Kasumi-1 (cell line): ENCODE results near the gene ROGDI.
A peak's percentile ranks its signal among the peaks of the same experiment; 100 is the strongest.

Source experiments
- DNase-seq, 2 experiments: peaks; one replicate each; lab custom pipeline; 2025; lab: John Stamatoyannopoulos, UW

Gene ROGDI

GRCh38 chr16:4766875-4767628, 35.4 kb downstream of the ROGDI start, which contains the start of gene ZNF500:
ZNF500 (minus strand) TSS chr16:4767162; CDS start chr16:4765978, 1,184 bp downstream.
- DNase-seq: peak; percentile 38 to 55

DNA sequence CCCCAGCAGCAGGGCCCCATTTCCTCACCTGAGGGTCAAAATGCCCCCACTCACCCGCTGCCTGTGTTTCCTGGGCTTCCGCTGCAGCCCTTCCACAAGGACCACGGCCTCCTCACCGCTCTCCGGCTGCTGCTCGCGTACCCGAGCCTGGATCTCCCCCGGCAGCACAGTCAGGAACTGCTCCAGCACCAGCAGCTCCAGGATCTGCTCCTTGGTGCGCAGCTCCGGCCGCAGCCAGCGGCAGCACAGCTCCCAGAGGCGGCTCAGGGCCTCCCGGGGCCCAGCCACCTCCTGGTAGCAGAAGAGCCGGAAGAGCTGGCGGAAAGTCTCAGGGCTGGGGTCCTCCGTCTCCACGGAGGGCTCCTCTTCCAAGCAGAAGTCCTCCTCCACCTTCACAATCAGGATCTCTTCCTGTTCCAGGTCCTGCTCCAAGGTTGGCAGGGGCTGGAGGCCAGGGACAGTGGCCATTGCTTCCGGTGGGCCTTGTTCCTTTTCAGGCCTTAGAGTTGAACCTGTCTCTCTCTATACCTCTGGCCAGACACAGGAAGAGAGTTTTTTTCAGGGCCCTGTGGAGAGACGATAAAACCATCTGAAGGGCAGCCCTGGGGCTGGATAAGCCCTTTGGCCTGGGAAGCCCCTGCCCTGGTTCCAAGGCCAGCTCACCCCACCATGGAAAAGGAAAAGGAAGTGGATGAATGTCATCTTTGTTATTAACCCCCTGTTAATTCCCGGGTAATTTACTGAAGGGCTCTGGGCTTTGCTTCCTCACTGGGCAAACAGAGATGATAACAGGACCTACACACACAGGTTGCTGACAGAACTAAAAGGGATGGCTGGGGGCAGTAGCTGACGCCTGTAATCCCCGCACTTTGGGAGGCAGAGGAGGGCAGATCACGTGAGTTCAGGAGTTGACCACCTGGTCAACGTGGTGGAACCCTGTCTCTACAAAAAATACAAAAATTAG, 36.6 kb downstream of the ROGDI start:
- no peak for DNase-seq

- no peak for DNase-seq
Measured at GRCh38 chr16:4763791-4764190, 38.6 kb downstream of the ROGDI start.

DNA sequence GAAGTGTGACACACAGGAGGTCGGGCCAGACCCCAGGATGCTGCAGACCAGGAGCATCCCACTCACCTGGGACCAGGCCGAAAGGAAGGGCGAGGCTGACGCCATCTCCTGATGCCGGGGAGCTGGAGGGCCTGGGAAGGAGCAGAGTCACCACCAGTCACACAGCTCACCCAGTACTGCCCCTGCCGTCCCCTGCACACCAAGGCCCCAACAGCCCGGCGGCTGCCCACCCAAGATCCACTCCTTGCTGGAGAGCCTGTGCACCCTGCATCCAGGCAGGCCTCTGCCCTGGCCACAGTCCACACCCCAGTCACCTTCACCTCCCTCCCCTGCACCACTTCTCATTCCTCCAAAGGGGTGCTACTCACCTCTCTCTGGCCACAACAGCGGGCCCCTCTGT, 40.2 kb downstream of the ROGDI start:
- DNase-seq: no peak

DNA sequence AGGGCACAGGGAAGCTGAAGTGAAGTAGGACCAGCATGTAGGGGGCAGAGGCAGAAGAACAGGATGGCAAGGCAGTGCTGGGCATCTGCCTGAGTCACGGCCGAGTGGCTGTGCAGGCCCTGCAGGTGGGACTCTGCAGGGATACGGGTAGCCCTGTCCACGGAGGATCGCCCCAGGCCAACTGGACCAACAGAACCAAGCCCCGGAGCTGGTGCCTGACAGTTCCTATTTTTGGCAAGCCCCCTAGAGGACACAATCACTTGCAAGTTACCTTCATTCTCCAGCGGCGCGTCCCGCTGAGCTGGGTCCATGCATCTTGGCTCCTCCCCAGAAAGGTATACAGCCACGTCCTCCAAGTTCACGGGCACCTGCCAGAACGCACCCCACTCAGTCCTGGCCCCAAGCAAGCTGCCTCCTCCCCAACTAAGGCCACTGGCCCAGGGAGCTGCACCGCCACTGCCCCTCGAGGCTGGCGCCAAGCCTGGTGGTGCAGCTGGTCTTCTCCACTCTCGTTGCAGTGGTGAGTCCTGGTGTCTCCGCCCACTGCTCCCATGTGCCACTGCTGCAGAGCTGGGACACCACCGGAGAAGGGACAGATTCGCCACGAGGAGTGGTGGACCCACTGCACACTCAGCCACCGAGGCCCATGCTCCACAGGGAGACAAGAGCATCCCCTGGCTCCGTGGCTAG, 42.1 kb downstream of the ROGDI start:
- DNase-seq: no peak

- DNase-seq: no peak
Measured at GRCh38 chr16:4755687-4756086, 46.7 kb downstream of the ROGDI start.

DNA sequence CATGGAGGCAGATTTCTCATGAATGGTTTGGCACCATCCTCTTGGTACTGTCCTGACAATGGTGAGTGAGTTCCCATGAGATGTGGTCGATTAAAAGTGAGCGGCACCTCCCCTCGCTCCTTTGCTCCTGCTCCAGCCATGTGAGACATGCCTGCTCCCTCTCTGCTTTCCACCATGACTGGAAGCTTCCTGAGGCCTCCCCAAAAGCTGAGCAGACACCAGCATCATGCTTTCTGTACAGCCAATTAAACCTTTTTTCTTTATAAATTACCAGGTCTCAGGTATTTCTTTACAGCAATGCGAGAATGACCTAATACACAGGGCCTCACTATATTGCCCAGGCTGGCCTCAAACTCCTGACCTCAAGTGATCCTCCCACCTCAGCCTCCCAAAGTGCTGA, 47.6 kb downstream of the ROGDI start:
- no peak for DNase-seq

GRCh38 chr16:4753227-4753626, 49.2 kb downstream of the ROGDI start:
- no peak for DNase-seq

- no peak for DNase-seq
Measured at GRCh38 chr16:4752351-4753100, 49.9 kb downstream of the ROGDI start.

GRCh38 chr16:4750896-4751295, 51.5 kb downstream of the ROGDI start:
- no peak for DNase-seq

DNA sequence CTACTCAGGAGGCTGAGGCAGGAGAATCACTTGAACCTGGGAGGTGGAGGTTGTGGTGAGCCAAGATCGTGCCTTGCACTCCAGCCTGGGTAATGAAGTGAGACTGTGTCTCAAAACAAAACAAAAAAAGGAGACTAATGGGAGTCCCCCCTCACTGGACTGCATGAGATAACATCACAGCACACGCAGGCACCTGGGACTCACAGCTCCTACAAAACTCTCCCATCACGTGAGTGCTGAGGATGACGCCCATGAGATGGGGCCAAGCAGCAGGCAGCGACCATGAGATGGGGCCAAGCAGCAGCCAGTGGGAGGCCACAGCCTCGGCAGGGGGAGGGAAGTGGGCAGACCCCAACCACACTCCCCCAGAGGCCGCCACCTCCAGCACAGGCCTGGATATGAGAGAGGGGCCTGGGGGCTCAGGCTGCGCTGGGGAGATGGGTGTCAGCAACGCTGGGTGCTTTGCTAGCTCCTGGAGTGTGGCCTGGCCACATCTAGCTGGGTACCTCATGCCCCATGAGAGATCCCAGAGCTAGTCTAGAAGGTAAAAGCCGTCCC, 52.7 kb downstream of the ROGDI start:
- DNase-seq: no peak

DNA sequence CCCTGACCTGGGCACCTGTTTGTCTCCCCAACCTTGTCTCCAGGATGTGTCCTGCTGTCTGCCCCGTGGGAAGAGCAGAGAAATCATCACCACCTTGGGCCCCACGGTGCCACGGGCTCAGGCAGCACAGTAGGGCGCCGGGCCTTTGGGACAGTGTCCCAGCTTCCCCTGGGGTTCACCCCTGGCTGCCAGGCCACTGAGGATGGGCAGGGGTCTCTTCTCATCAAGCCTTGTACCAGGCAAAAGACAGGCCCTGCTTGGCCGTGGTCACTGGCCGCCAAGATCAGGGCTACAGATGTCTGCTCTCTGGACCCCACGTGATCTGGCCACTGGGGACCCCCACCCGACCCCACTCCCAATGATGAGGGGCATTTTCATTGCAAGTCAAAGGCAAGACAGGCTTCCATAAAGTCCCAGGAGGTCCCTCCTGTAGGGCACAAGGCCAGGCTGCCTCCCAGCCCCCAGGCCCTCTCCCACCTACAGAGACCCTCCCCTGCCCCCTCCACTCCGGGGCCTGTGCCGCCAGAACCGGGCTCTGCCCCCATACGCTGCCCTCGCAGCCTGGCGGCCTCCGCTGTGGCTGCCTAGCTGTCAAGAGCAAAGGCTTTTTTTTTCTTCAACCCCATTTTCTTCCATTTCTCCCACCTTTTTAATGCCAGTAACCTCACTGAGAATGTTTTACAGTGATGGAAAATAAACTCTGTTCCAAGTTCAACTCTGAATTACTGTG, 53.6 kb downstream of the ROGDI start:
- DNase-seq: no peak

DNA sequence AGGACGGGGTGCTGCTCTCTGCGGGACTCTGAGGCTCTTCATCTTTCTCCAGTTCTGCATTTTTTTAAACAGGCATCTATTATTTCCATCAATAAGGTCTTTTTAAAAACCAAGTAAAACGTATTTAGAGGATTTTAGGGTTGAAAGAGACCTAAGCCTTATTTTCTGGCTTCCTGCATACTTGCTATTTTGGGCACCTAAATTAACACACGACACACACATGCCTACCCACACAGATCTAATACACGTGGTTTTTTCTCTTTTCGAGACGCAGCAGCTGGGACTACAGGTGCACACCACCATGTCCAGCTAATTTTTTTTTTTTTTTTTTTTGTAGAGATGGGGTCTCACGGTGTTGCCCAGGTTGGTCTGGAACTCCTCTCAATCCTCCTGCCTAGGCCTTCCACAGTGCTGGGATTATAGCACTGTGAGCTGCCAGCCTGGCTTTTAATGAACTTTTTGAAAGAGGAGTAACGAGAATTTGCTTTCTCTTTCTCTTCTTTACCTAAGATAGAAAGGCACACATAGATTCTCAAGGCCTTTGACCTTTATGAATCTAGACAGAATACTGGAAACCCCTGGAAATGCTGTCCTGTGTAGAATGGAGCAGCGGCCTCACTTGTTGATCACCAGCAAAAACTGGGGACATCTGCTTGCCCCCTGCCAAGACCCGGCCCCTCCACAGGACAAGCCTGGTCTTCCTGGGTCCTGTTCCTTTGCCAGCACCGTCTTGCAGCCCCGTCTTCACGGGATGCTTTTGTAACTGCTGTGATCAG, 54.3 kb downstream of the ROGDI start:
- no peak for DNase-seq

DNA sequence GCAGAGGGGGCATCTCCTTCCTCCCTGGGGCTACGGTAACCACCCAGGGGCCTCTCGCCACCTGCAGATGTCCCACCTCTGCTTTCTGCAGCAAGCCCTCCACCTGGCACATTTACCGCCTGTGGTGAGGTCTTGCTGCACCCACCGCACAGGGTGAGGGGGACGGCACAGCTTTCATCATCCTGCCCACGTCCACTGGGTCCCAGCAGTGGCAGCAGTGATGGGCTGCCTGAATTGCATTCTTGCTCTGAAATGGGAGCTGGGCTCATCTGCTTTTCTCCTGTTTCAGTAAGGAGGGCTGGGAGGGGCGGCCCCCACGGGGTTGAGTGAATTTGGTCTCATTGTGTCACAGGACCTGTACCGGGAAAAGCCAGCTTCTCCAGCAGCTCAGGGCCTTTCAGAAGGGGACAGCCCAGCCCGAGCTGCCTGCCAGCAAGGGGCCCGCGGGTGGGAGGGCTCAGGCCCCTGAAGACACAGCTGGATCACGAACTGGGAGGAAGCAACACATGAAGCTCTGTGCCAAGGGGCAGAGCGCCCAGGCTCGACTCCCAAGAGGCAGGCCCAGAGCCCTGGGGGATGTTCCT, 55.4 kb downstream of the ROGDI start:
- no peak for DNase-seq
